Adrenal gland (tissue), 5 donors: Measurements from ENCODE around the gene HSPA8.

Source experiments
- CTCF ChIP-seq, 6 experiments: fragments of 450-650 bp in 4 of 6; fragments of 200-600 bp in 2 of 6; sonication (generic) in 1 of 6; IDR thresholded peaks; 1 replicate in 5 of 6; 2 replicates in 1 of 6; pipeline versions ENCODE4 v1.5.1 to v1.8.0; 2016 to 2021; ENCODE audit warnings: antibody characterized with exemption in 6 of 6, mild to moderate bottlenecking in 2 of 6, moderate library complexity in 1 of 6
- POLR2A ChIP-seq, 2 donors: fragments of 450-650 bp; IDR thresholded peaks; one replicate each; pipeline ENCODE4 v1.6.1; 2017; ENCODE audit warnings: antibody characterized with exemption in 2 of 2, mild to moderate bottlenecking in 2 of 2, moderate library complexity in 1 of 2
- donor health status: DM: no; HTN: no; CAD: no.

GRCh38 chr11:123052901-123053721 lies 8.8 kb downstream of the HSPA8 start:
- TF ChIP-seq CTCF (IDR thresholded peaks at IDR 0.05): no peak
- TF ChIP-seq POLR2A (IDR thresholded peaks at IDR 0.05): no peak
